Activated T-cell treated with anti-CD3 and anti-CD28 coated beads, Interleukin-2, amount 50 U/mL, for 24 hours (primary cell): ENCODE results near the gene USP2.

Experiments used
- DNase-seq: peaks from one replicate; pipeline ENCODE4 v3.0.0-alpha.2; 2020
- H3K27ac Mint-ChIP-seq: 2 replicates; pipeline ENCODE4 v1.8.0; 2020; ENCODE audit warnings: mild to moderate bottlenecking, mixed read lengths
- H3K27me3 Mint-ChIP-seq: 2 replicates; pipeline ENCODE4 v1.8.0; 2020; ENCODE audit warnings: mixed read lengths
- H3K36me3 Mint-ChIP-seq: 2 replicates; pipeline ENCODE4 v1.8.0; 2020; ENCODE audit warnings: low read depth, mixed read lengths
- H3K4me1 Mint-ChIP-seq: 2 replicates; pipeline ENCODE4 v1.8.0; 2020; ENCODE audit warnings: low read depth, mixed read lengths
- H3K4me3 Mint-ChIP-seq: 2 replicates; pipeline ENCODE4 v1.8.0; 2020; ENCODE audit warnings: mild to moderate bottlenecking, moderate library complexity, mixed read lengths
- H3K9me3 Mint-ChIP-seq: 2 replicates; pipeline ENCODE4 v1.8.0; 2020; ENCODE audit warnings: mixed read lengths

USP2 gene

GRCh38 chr11:119351232-119351631, 30.3 kb downstream of the USP2 start:
- H3K4me3 Mint-ChIP-seq = no peak overlapping the region
- H3K27me3 Mint-ChIP-seq = peaks cover 45% of the 10 kb centered on the region
- peaks cover 4% of the 10 kb centered on the region for H3K4me1 Mint-ChIP-seq
- no peak for DNase-seq
- H3K27ac Mint-ChIP-seq = no peak overlapping the region
- H3K36me3 Mint-ChIP-seq = no peaks in the 10 kb centered on the region
- no peaks in the 10 kb centered on the region for H3K9me3 Mint-ChIP-seq

DNA sequence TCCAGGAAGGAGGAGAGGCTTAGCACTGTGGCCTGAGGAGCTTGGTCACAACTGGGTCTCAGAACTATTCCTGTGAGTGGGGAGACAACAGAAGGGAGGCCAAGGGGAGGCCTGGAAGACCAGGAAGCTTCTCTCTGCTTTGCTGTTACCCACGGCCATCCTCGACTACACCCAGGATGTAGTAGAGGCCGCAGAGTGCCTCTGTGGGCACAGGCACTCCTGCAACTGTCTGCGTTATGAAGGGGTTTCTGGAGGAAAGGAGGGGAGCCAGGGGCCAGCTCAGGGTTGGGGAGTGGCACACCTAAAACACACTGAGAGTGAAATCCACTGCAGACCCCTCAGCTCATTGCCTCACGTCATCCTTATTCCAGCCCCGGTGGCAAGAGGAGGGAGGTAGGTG, 31.2 kb downstream of the USP2 start:
- no peak overlapping the region for H3K27ac Mint-ChIP-seq
- no peaks in the 10 kb centered on the region for H3K36me3 Mint-ChIP-seq
- H3K4me3 Mint-ChIP-seq = no peak overlapping the region
- DNase-seq = no peak
- no peaks in the 10 kb centered on the region for H3K9me3 Mint-ChIP-seq
- H3K27me3 Mint-ChIP-seq = peaks cover 40% of the 10 kb centered on the region
- peaks cover 2% of the 10 kb centered on the region for H3K4me1 Mint-ChIP-seq

DNA sequence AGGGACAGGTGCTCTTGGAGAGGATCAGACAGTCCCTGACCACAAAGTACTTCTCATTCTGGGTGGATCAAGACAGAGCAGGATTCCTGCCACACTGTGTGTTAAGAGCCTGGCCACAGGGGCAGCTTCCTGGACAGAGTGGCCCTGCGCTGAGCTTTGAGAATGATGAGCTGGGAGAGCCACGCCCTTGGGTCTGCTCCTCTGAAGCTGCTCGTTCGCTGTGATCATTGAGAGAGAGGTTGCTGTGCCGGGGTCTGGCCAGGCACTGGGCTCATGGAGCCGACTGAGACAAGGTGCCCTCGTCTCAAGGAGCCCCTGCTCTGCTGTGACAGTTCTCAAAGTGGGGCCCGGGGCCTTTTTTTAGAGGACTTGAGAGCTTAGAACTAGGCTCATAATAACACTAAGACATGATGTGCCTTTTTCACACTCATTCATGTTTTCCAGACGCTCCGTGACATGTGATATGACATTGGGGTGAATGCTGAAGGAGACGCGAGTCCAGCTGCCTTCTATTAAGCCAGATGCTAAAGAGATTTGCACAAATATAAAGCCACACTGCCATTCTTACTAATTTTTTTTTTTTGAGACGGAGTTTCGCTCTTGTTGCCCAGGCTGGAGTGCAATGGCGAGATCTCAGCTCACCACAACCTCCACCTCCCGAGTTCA, 33.4 kb downstream of the USP2 start:
- no peak for DNase-seq
- Mint-ChIP-seq H3K4me1 (peaks cover 2% of the 10 kb centered on the region), H3K27ac (no peak overlapping the region), H3K27me3 (peaks cover 42% of the 10 kb centered on the region), H3K4me3 (no peak overlapping the region), H3K36me3 (no peaks in the 10 kb centered on the region), H3K9me3 (no peaks in the 10 kb centered on the region)

GRCh38 chr11:119347242-119347641, 34.2 kb downstream of the USP2 start:
- no peak for DNase-seq
- Mint-ChIP-seq H3K36me3 (no peaks in the 10 kb centered on the region), H3K4me3 (no peak overlapping the region), H3K4me1 (peaks cover 2% of the 10 kb centered on the region), H3K9me3 (no peaks in the 10 kb centered on the region), H3K27me3 (peaks cover 40% of the 10 kb centered on the region), H3K27ac (no peak overlapping the region)

DNA sequence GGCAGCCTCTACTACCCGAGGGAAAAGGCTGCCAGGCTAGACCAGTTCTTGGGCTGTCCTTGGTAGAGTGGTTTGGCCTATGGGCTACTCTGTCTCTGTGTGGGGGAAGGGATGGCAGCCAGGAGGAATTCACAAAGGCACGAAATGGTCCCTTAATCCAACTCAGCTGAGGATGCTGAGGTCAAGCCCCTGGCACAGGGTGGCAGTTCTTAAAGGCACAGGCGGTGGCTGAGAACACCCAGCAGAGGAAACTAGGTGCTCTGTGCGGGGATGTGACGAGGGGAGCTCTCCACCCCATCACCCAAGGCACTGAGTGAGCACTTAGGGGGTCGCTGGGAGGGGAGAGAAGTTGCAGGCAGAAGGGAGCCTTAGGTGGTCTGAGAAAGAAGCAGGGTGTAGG, 34.9 kb downstream of the USP2 start, which contains the start of gene MFRP:
Gene MFRP (minus strand): TSS at position 101 of the 400 bp plus-strand sequence. CDS start 192 bp downstream, outside the sequence.
- H3K9me3 Mint-ChIP-seq = no peaks in the 10 kb centered on the region
- peaks cover 40% of the 10 kb centered on the region for H3K27me3 Mint-ChIP-seq
- DNase-seq = no peak
- peaks cover 2% of the 10 kb centered on the region for H3K4me1 Mint-ChIP-seq
- no peak within 1 kb of the TSS for H3K4me3 Mint-ChIP-seq
- no peak within 1 kb of the TSS for H3K27ac Mint-ChIP-seq
- no peaks in the 10 kb centered on the region for H3K36me3 Mint-ChIP-seq

- peaks cover 8% of the 10 kb centered on the region for H3K4me1 Mint-ChIP-seq
- H3K27me3 Mint-ChIP-seq = peaks cover 45% of the 10 kb centered on the region
- H3K9me3 Mint-ChIP-seq = no peaks in the 10 kb centered on the region
- H3K27ac Mint-ChIP-seq = no peak overlapping the region
- DNase-seq = no peak
- H3K4me3 Mint-ChIP-seq = no peak overlapping the region
- H3K36me3 Mint-ChIP-seq = no peaks in the 10 kb centered on the region
Measured at GRCh38 chr11:119345685-119346084, 35.8 kb downstream of the USP2 start.

DNA sequence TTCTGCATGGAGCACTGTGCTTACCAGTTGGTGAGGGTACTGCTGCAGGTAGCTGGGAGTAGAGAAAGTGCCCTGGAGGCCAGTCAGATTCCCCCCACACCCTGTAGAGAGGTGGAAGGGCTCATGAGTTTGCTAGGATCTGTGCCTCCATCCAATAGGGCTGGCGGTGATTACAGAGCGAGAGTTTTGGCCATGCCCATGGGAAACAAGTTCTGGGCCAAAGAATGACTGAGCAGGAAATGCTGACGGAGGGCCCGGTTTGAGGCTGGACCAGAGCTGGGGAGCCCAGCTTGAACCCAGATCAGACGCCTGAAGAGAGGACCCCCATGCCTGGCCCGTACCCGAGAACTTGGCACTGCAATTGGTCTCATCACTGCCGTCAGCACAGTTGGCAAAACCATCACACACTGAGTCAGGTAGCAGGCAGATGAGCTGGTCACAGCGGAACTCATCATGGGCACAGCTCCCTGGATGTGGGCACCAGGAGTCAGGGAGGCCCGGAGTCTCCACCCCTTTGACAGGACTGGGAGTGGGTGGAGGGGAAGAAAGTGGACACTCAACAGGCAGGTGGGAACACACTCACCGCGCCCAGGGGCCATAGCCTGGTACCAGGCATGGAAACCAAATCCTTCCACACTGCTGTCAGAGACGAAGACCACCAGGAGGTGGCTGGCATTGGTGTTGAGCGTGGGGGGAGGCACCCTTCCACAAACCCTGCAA, 37.0 kb downstream of the USP2 start:
- Mint-ChIP-seq H3K9me3 (no peaks in the 10 kb centered on the region), H3K4me1 (peaks cover 6% of the 10 kb centered on the region), H3K36me3 (no peaks in the 10 kb centered on the region), H3K27ac (no peak overlapping the region), H3K4me3 (no peak overlapping the region), H3K27me3 (peaks cover 47% of the 10 kb centered on the region)
- DNase-seq = no peak

- Mint-ChIP-seq H3K4me1 (peaks cover 10% of the 10 kb centered on the region), H3K9me3 (no peaks in the 10 kb centered on the region), H3K36me3 (no peaks in the 10 kb centered on the region), H3K27me3 (peaks cover 55% of the 10 kb centered on the region), H3K4me3 (no peak overlapping the region), H3K27ac (no peak overlapping the region)
- no peak for DNase-seq
Measured at GRCh38 chr11:119343726-119344125, 37.8 kb downstream of the USP2 start.

DNA sequence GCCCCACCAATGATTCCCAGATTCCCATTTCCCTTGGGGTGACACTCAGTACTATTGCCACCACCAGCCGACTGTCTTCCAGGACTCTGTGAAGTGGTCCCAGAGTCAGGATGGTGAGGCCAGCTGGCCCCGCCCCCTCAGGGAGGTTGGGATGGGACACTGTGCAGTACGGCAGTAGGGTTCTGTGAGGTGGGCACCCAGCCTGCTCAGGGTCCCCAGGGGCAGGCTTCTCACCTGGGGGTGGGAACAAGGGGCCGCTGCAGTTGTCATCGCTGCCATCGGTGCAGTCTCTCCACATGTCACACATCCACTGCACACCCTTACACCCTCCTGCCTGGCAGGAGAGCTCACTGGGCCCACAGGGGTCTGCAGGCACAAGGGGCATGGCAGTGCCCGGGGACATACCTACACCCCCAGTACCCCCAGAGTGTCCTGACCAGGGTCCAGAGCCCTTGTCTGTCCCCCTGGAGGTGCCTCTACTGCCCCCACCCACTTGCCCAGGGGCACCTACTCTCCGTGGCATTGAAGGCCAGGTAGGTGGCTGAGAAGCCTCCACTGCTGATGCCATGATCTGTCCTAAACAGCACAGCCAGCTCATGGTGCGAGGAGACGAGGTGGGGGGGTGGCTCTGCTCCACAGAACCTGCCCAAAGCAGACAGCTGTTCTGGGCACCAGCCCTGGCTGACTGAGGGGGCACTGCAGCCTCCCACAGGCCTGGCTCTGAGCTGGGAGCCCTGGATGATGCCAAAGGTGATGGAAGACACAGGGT, 38.9 kb downstream of the USP2 start:
- Mint-ChIP-seq H3K4me3 (no peak overlapping the region), H3K9me3 (no peaks in the 10 kb centered on the region), H3K4me1 (peaks cover 20% of the 10 kb centered on the region), H3K27ac (no peak overlapping the region), H3K27me3 (peaks cover 60% of the 10 kb centered on the region), H3K36me3 (peaks cover 3% of the 10 kb centered on the region)
- DNase-seq = no peak

- no peak for DNase-seq
- Mint-ChIP-seq H3K4me1 (peaks cover 23% of the 10 kb centered on the region), H3K9me3 (no peaks in the 10 kb centered on the region), H3K36me3 (peaks cover 9% of the 10 kb centered on the region), H3K27me3 (peaks cover 60% of the 10 kb centered on the region), H3K27ac (no peak overlapping the region), H3K4me3 (no peak overlapping the region)
Measured at GRCh38 chr11:119342023-119342300, 39.5 kb downstream of the USP2 start.

- Mint-ChIP-seq H3K4me3 (no peak overlapping the region), H3K4me1 (peaks cover 27% of the 10 kb centered on the region), H3K27me3 (peaks cover 57% of the 10 kb centered on the region), H3K9me3 (no peaks in the 10 kb centered on the region), H3K27ac (no peak overlapping the region), H3K36me3 (peaks cover 14% of the 10 kb centered on the region)
- no peak for DNase-seq
Measured at GRCh38 chr11:119341222-119342022, 40.1 kb downstream of the USP2 start.

GRCh38 chr11:119340335-119341221, 40.9 kb downstream of the USP2 start, which contains the start of gene C1QTNF5:
TSS of gene C1QTNF5 (minus strand) at chr11:119340883. CDS start at chr11:119340397, 486 bp downstream.
- H3K27me3 Mint-ChIP-seq = peaks cover 53% of the 10 kb centered on the region
- H3K36me3 Mint-ChIP-seq = peaks cover 22% of the 10 kb centered on the region
- H3K4me1 Mint-ChIP-seq = peaks cover 36% of the 10 kb centered on the region
- H3K27ac Mint-ChIP-seq = no peak within 1 kb of the TSS
- H3K9me3 Mint-ChIP-seq = no peaks in the 10 kb centered on the region
- DNase-seq = no peak
- no peak within 1 kb of the TSS for H3K4me3 Mint-ChIP-seq

DNA sequence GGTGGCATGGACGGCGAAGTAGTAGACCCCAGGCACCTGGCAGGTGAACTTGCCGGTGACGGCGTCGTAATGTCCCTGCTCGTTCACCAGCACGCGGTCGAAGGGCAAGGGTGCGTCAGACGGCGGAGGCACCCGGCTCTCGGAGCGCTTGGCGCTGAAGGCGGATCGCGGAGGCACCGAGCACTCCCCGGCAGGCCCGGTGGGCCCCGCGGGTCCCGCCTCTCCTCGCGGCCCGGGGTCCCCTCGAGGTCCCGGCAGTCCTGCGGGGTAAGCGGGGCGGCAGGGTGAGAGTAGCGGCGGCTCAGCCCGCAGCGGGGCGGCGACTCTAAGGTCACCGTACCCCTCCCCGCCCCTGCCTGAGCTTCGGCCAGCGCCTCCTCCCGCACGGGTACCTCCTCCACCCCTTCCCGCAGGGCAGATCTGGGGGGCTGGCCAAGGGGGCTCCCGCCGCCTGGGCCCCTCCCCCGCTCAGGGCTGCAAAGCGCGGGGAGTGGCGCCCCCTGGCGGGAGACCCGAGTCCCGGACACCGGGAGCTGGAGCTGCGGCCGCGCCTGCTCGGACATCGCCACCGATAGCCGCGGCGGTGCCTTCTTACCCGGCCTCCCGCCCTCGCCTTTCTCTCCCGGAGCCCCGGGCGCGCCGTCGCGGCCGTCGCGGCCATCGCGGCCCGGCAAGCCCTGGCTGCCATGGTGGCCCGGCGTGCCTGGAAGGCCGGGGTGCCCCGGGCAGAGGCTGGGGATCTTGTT, 41.7 kb downstream of the USP2 start:
- Mint-ChIP-seq H3K36me3 (peaks cover 28% of the 10 kb centered on the region), H3K9me3 (no peaks in the 10 kb centered on the region), H3K4me1 (peaks cover 44% of the 10 kb centered on the region), H3K27me3 (peaks cover 46% of the 10 kb centered on the region), H3K4me3 (peak overlapping the region; percentile 27), H3K27ac (no peak overlapping the region)
- no peak for DNase-seq
